ENCODE results near the gene EPC2. TPM values are rescaled to one million over a fixed set of nuclear protein-coding genes. Genes with fewer than 3 reads are reported as not detected.
A peak's percentile ranks its signal among the peaks of the same experiment; 100 is the strongest.

EPC2 gene
- total and polyA plus RNA-seq, 10 of the 15 experiments (the other 5 are each of a cell fraction or from before 2014, with no cell fraction given): 2.0 to 16.5 (median 10.8) TPM

GRCh38 chr2:148658807-148659722 lies 14.5 kb downstream of the EPC2 start (continued):
- no peak for TF ChIP-seq PRDM15 (CRISPR knock-in tag; IDR thresholded peaks at IDR 0.05)
- TF ChIP-seq RELA (IDR thresholded peaks at IDR 0.05; ENCODE audit: borderline replicate concordance, partially characterized antibody): no peak
- 0 out of 2 replicates have a peak, but pooled peaks have one; percentile 20 for TF ChIP-seq FOXM1 (IDR thresholded peaks at IDR 0.05; ENCODE audit: low read depth, low read length)
- TF ChIP-seq ASH2L (IDR thresholded peaks at IDR 0.05; ENCODE audit: borderline replicate concordance, low read depth): no peak
- no peak for TF ChIP-seq ZBTB11 (CRISPR knock-in tag; IDR thresholded peaks at IDR 0.05)
- TF ChIP-seq ATF7 (IDR thresholded peaks at IDR 0.05; ENCODE audit: low read depth): peak; percentile 66
- TF ChIP-seq EZH2 (IDR thresholded peaks at IDR 0.05; ENCODE audit: borderline replicate concordance, control insufficient read depth, low read depth, low read length): no peak
- TF ChIP-seq CBX5 (IDR thresholded peaks at IDR 0.05; ENCODE audit: low read depth): no peak
- no peak for TF ChIP-seq RBBP5 (conservative IDR thresholded peaks at IDR 0.05)
- peak; percentile 84 for TF ChIP-seq SPI1 (IDR thresholded peaks at IDR 0.05; ENCODE audit: borderline replicate concordance, insufficient read depth, low read depth, low read length)
- peak; percentile 56 for TF ChIP-seq RELB (IDR thresholded peaks at IDR 0.05; ENCODE audit: low read depth)
- TF ChIP-seq IKZF2 (IDR thresholded peaks at IDR 0.05): peak; percentile 86
- TF ChIP-seq POLR2AphosphoS2 (IDR thresholded peaks at IDR 0.05; ENCODE audit: low read depth, low read length): no peak
- no peak for TF ChIP-seq SIX5 (IDR thresholded peaks at IDR 0.05; ENCODE audit: low read depth, low read length, severe bottlenecking)
- peak; percentile 37 for TF ChIP-seq JUNB (IDR thresholded peaks at IDR 0.05)
- TF ChIP-seq PBX3 (IDR thresholded peaks at IDR 0.05; ENCODE audit: insufficient replicate concordance, low read depth, low read length): no peak
- TF ChIP-seq ELK1 (IDR thresholded peaks at IDR 0.05; ENCODE audit: low read depth, low read length): no peak
